CD14-positive monocyte (primary cell): Measurements from ENCODE around the gene CACNA1D. TPM values are rescaled to one million over a fixed set of nuclear protein-coding genes. Genes with fewer than 3 reads are reported as not detected.

Experiments used
- DNase-seq, 3 donors: peaks; one replicate each; pipeline ENCODE4 v3.0.0-alpha.2; 2011 to 2022
- H2AFZ ChIP-seq: 2 replicates; pipeline ENCODE4 v1.6.0; 2012; ENCODE audit warnings: mild to moderate bottlenecking, low read depth, low read length, inconsistent platforms; ENCODE audit not compliant: insufficient read depth, poor library complexity, severe bottlenecking
- H3K27ac ChIP-seq, 2 donors: 1 replicate in 1 of 2; 2 replicates in 1 of 2; pipeline ENCODE4 v1.5.1; 2012 to 2013; ENCODE audit warnings: low read length in 2 of 2, control low read depth in 1 of 2, inconsistent platforms in 1 of 2, low read depth in 1 of 2, mild to moderate bottlenecking in 1 of 2
- H3K27me3 ChIP-seq, 2 donors: one replicate each; pipeline versions ENCODE4 v1.6.0 to v1.6.1; 2011 to 2013; ENCODE audit warnings: low read length in 2 of 2; ENCODE audit not compliant: control insufficient read depth in 2 of 2, insufficient read depth in 2 of 2
- H3K36me3 ChIP-seq, 2 donors: replicated peaks in 1 of 2; 1 replicate in 1 of 2; 2 replicates in 1 of 2; pipeline versions ENCODE4 v1.5.1 to v1.6.1; 2012 to 2013; ENCODE audit warnings: low read length in 2 of 2, control low read depth in 1 of 2, inconsistent platforms in 1 of 2, mild to moderate bottlenecking in 1 of 2; ENCODE audit not compliant: insufficient read depth in 2 of 2, control insufficient read depth in 1 of 2
- H3K4me1 ChIP-seq, 2 donors: 1 replicate in 1 of 2; 2 replicates in 1 of 2; pipeline versions ENCODE4 v1.5.1 to v1.6.1; 2012 to 2013; ENCODE audit warnings: low read length in 2 of 2, control low read depth in 1 of 2, inconsistent platforms in 1 of 2, mild to moderate bottlenecking in 1 of 2, moderate library complexity in 1 of 2; ENCODE audit not compliant: insufficient read depth in 2 of 2, control insufficient read depth in 1 of 2
- H3K4me2 ChIP-seq: replicated peaks from 2 replicates; pipeline ENCODE3; 2012; ENCODE audit warnings: low read length, moderate library complexity, mild to moderate bottlenecking; ENCODE audit not compliant: poor library complexity, severe bottlenecking; ENCODE audit errors: extremely low read depth
- H3K4me3 ChIP-seq, 3 experiments: fragments of 200-600 bp in 1 of 3; sonication (generic) in 1 of 3; replicated peaks in 1 of 3; 1 replicate in 2 of 3; 2 replicates in 1 of 3; pipeline ENCODE4 v1.5.1; 2011 to 2013; ENCODE audit warnings: low read length in 3 of 3, mild to moderate bottlenecking in 3 of 3, control low read depth in 2 of 3, low read depth in 2 of 3, inconsistent platforms in 1 of 3, moderate library complexity in 1 of 3
- H3K79me2 ChIP-seq: 2 replicates; pipeline ENCODE4 v1.6.0; 2012; ENCODE audit warnings: mild to moderate bottlenecking, control low read depth, inconsistent platforms, low read length, moderate library complexity; ENCODE audit not compliant: insufficient read depth
- H3K9ac ChIP-seq: 2 replicates; pipeline ENCODE4 v1.6.0; 2017; ENCODE audit warnings: low read length, mild to moderate bottlenecking; ENCODE audit not compliant: insufficient read depth, poor library complexity, severe bottlenecking
- H3K9me3 ChIP-seq, 2 donors: replicated peaks in 1 of 2; 1 replicate in 1 of 2; 2 replicates in 1 of 2; pipeline versions ENCODE4 v1.5.1 to v1.6.1; 2012 to 2013; ENCODE audit warnings: low read length in 2 of 2, control low read depth in 1 of 2; ENCODE audit not compliant: control insufficient read depth in 1 of 2, insufficient read depth in 1 of 2
- H4K20me1 ChIP-seq: 2 replicates; pipeline ENCODE4 v1.6.0; 2012; ENCODE audit warnings: mild to moderate bottlenecking, low read length, control low read depth, moderate library complexity; ENCODE audit not compliant: insufficient read depth
- H3K27ac Mint-ChIP-seq, 7 donors: one replicate each; pipeline ENCODE4 v1.8.0; 2020; ENCODE audit warnings: mild to moderate bottlenecking in 7 of 7, mixed read lengths in 7 of 7, moderate library complexity in 6 of 7, inconsistent platforms in 2 of 7
- H3K27me3 Mint-ChIP-seq, 3 donors: one replicate each; pipeline ENCODE4 v1.8.0; 2021 to 2022; ENCODE audit warnings: low read depth in 3 of 3, mild to moderate bottlenecking in 3 of 3, mixed read lengths in 3 of 3, moderate library complexity in 3 of 3, inconsistent platforms in 1 of 3
- H3K36me3 Mint-ChIP-seq, 2 donors: one replicate each; pipeline ENCODE4 v1.8.0; 2020; ENCODE audit warnings: mixed read lengths in 2 of 2, inconsistent platforms in 1 of 2, mild to moderate bottlenecking in 1 of 2
- H3K4me1 Mint-ChIP-seq: one replicate; pipeline ENCODE4 v1.8.0; 2020; ENCODE audit warnings: mild to moderate bottlenecking, mixed read lengths
- H3K4me3 Mint-ChIP-seq, 2 donors: one replicate each; pipeline ENCODE4 v1.8.0; 2020; ENCODE audit warnings: mild to moderate bottlenecking in 2 of 2, mixed read lengths in 2 of 2, moderate library complexity in 1 of 2
- H3K9me3 Mint-ChIP-seq, 7 donors: one replicate each; pipeline ENCODE4 v1.8.0; 2020 to 2022; ENCODE audit warnings: mixed read lengths in 7 of 7, mild to moderate bottlenecking in 6 of 7, moderate library complexity in 6 of 7, inconsistent platforms in 2 of 7
- CTCF ChIP-seq: fragments of 200-600 bp; IDR thresholded peaks from one replicate; pipeline ENCODE4 v1.8.0; 2022; ENCODE audit warnings: antibody characterized with exemption, mild to moderate bottlenecking
- WGBS: methylation state at CpG from one replicate; pipeline ENCODE4 v1.1.5; 2013; ENCODE audit warnings: missing lambda C conversion rate; ENCODE audit not compliant: insufficient coverage; 5-methylcytosine and 5-hydroxymethylcytosine counted together
- intact Hi-C, 2 donors: fragments of 100-400 bp; cut with micrococcal nuclease; formaldehyde crosslinking; loops; one replicate each; pipeline versions ENCODE4 v1.15.0 to v1.15.1; 2023
- polyA plus RNA-seq, 3 donors: library from polyadenylated mRNA; depleted of rRNA in 1 of 3; unstranded in 2 of 3; stranded (reverse) in 1 of 3; fragments of 300-500 nt in 2 of 3; fragments of >200 nt in 1 of 3; fragmentation: Illumina TruSeq in 2 of 3; gene quantifications; 1 replicate in 2 of 3; 2 replicates in 1 of 3; pipeline ENCODE4 v1.2.3, GENCODE V29; 2012 to 2021

The CACNA1D gene
- polyA plus RNA-seq, 3 donors = 0.29 to 1.2 (median 0.98) TPM

GRCh38 chr3:53486961-53487654 is 7.3 kb upstream of the CACNA1D start:
- no peak for DNase-seq
- H3K27ac ChIP-seq = no peak overlapping the region
- intact Hi-C loops = no loop called here

GRCh38 chr3:53489386-53489785 is 5.0 kb upstream of the CACNA1D start:
- Histone ChIP-seq H3K27ac (no peak overlapping the region), H3K36me3 (no peaks in the 10 kb centered on the region), H3K9me3 (peaks cover 0 to 15% of the 10 kb centered on the region in 2 donors), H3K9ac (no peak overlapping the region), H3K27me3 (peaks cover 41 to 58% of the 10 kb centered on the region in 2 donors), H3K4me1 (peaks cover 4 to 6% of the 10 kb centered on the region in 2 donors), H3K79me2 (no peaks in the 10 kb centered on the region), H3K4me2 (no peak overlapping the region), H3K4me3 (no peak overlapping the region), H4K20me1 (no peaks in the 10 kb centered on the region), H2AFZ (no peak overlapping the region)
- DNase-seq = no peak
- peaks cover 0 to 5% (median 0%) of the 10 kb centered on the region in 7 donors for H3K9me3 Mint-ChIP-seq
- TF ChIP-seq CTCF = no peak
- intact Hi-C loops = no loop called here
- peaks cover 4% of the 10 kb centered on the region for H3K4me1 Mint-ChIP-seq
- no peak overlapping the region for H3K4me3 Mint-ChIP-seq
- no peak overlapping the region for H3K27ac Mint-ChIP-seq
- no CpG with 5 or more reads among the region's 2 CpGs for WGBS
- no peaks in the 10 kb centered on the region for H3K36me3 Mint-ChIP-seq
- peaks cover 47 to 69% (median 55%) of the 10 kb centered on the region in 3 donors for H3K27me3 Mint-ChIP-seq

More at GRCh38 chr3:53486961-53487654, 7.3 kb upstream of the CACNA1D start:
- no peak for TF ChIP-seq CTCF
- Histone ChIP-seq H3K79me2 (no peaks in the 10 kb centered on the region), H3K27me3 (peaks cover 23 to 37% of the 10 kb centered on the region in 2 donors), H3K4me3 (no peak overlapping the region), H2AFZ (no peak overlapping the region), H3K4me1 (no peaks in the 10 kb centered on the region), H3K4me2 (no peak overlapping the region), H4K20me1 (no peaks in the 10 kb centered on the region), H3K9me3 (peaks cover 0 to 1% of the 10 kb centered on the region in 2 donors), H3K9ac (no peak overlapping the region), H3K36me3 (no peaks in the 10 kb centered on the region)
- H3K9me3 Mint-ChIP-seq = peaks cover 0 to 3% (median 0%) of the 10 kb centered on the region in 7 donors
- H3K36me3 Mint-ChIP-seq = no peaks in the 10 kb centered on the region
- H3K4me3 Mint-ChIP-seq = no peak overlapping the region
- H3K27me3 Mint-ChIP-seq = peaks cover 31 to 47% (median 40%) of the 10 kb centered on the region in 3 donors
- H3K27ac Mint-ChIP-seq = no peak overlapping the region
- H3K4me1 Mint-ChIP-seq = no peaks in the 10 kb centered on the region
- 88% methylated on average over 1 of the region's 6 CpGs for WGBS
